Neural cell (in vitro differentiated cells): Measurements from ENCODE around the gene INTS4. TPM values are rescaled to one million over a fixed set of nuclear protein-coding genes. Genes with fewer than 3 reads are reported as not detected.

Source experiments
- H2AFZ ChIP-seq: fragments of 200-600, 300-800 bp; sonication (generic), shearing (Covaris generic); 2 replicates; pipeline ENCODE4 v1.6.0; 2014; ENCODE audit warnings: low read depth, mild to moderate bottlenecking, antibody characterized with exemption, low read length, moderate library complexity
- H3F3A ChIP-seq: fragments of 200-600 bp; shearing (Covaris generic); 2 replicates; pipeline ENCODE4 v1.6.1; 2016; ENCODE audit warnings: mild to moderate bottlenecking, moderate library complexity, mixed read lengths, antibody characterized with exemption, low read length; ENCODE audit not compliant: insufficient read depth, poor library complexity, severe bottlenecking
- H3K27ac ChIP-seq: fragments of 200-600, 300-800 bp; sonication (generic), shearing (Covaris generic); 2 replicates; pipeline ENCODE4 v1.5.1; 2014; ENCODE audit warnings: mild to moderate bottlenecking, low read length, moderate library complexity
- H3K27me3 ChIP-seq: fragments of 300-800, 200-600 bp; sonication (generic), shearing (Covaris generic); 2 replicates; pipeline ENCODE4 v1.6.0; 2014; ENCODE audit warnings: mild to moderate bottlenecking, low read depth, low read length, moderate library complexity; ENCODE audit not compliant: insufficient read depth
- H3K36me3 ChIP-seq: fragments of 300-800, 200-600 bp; sonication (generic), shearing (Covaris generic); 2 replicates; pipeline ENCODE4 v1.5.1; 2014; ENCODE audit warnings: mild to moderate bottlenecking, antibody characterized with exemption, low read length, moderate library complexity; ENCODE audit not compliant: insufficient read depth
- H3K4me2 ChIP-seq: fragments of 300-800, 200-600 bp; sonication (generic), shearing (Covaris generic); 2 replicates; pipeline ENCODE4 v1.6.0; 2014; ENCODE audit warnings: mild to moderate bottlenecking, low read length
- H3K4me3 ChIP-seq: fragments of 300-800, 200-600 bp; sonication (generic), shearing (Covaris generic); 2 replicates; pipeline ENCODE4 v1.5.1; 2014; ENCODE audit warnings: mild to moderate bottlenecking, low read length, moderate library complexity
- H3K79me2 ChIP-seq: fragments of 200-600 bp; shearing (Covaris generic); replicated peaks from 2 replicates; pipeline ENCODE4 v1.6.0; 2014; ENCODE audit warnings: mild to moderate bottlenecking, low read length, moderate library complexity; ENCODE audit not compliant: insufficient read depth
- H3K9ac ChIP-seq: fragments of 300-800, 200-600 bp; sonication (generic), shearing (Covaris generic); 2 replicates; pipeline ENCODE4 v1.6.1; 2016; ENCODE audit warnings: mild to moderate bottlenecking, low read length, mixed read lengths
- H3K9me2 ChIP-seq: fragments of 200-600 bp; shearing (Covaris generic); 2 replicates; pipeline ENCODE4 v1.6.1; 2016; ENCODE audit warnings: mild to moderate bottlenecking, low read length, mixed read lengths; ENCODE audit not compliant: insufficient read depth
- H3K9me3 ChIP-seq: fragments of 200-600, 300-800 bp; sonication (generic), shearing (Covaris generic); 2 replicates; pipeline ENCODE4 v1.6.1; 2016; ENCODE audit warnings: mild to moderate bottlenecking, mixed run types, low read length, moderate library complexity, mixed read lengths
- H4K20me1 ChIP-seq: fragments of 200-600 bp; shearing (Covaris generic); 2 replicates; pipeline ENCODE4 v1.6.1; 2016; ENCODE audit warnings: mild to moderate bottlenecking, mixed run types; ENCODE audit not compliant: insufficient read depth
- CTCF ChIP-seq: fragments of 450-650 bp; IDR thresholded peaks from 2 replicates; pipeline ENCODE4 v1.5.1; 2014; ENCODE audit warnings: antibody characterized with exemption, mild to moderate bottlenecking, moderate library complexity; ENCODE audit not compliant: poor library complexity, severe bottlenecking
- EP300 ChIP-seq: fragments of 450-650 bp; conservative IDR thresholded peaks from 2 replicates; pipeline ENCODE4 v1.6.1; 2014; ENCODE audit warnings: antibody characterized with exemption, mild to moderate bottlenecking, moderate library complexity; ENCODE audit not compliant: poor library complexity, severe bottlenecking
- EZH2 ChIP-seq: fragments of 200-600, 300-800 bp; shearing (Covaris generic), sonication (generic); IDR thresholded peaks from 2 replicates; pipeline ENCODE4 v1.6.1; 2014; ENCODE audit warnings: antibody characterized with exemption, low read length, borderline replicate concordance, mild to moderate bottlenecking; ENCODE audit not compliant: insufficient read depth, poor library complexity, severe bottlenecking
- MXI1 ChIP-seq: fragments of 450-650 bp; conservative IDR thresholded peaks from 2 replicates; pipeline ENCODE4 v1.6.1; 2014; ENCODE audit warnings: antibody characterized with exemption, mild to moderate bottlenecking; ENCODE audit not compliant: poor library complexity, severe bottlenecking
- POLR2AphosphoS5 ChIP-seq: IDR thresholded peaks from 2 replicates; pipeline ENCODE4 v1.6.1; 2012
- RAD21 ChIP-seq: fragments of 450-650 bp; conservative IDR thresholded peaks from 2 replicates; pipeline ENCODE4 v1.6.1; 2014; ENCODE audit warnings: antibody characterized with exemption, mild to moderate bottlenecking, moderate library complexity
- SMC3 ChIP-seq: fragments of 450-650 bp; conservative IDR thresholded peaks from 2 replicates; pipeline ENCODE4 v1.6.1; 2014; ENCODE audit warnings: antibody characterized with exemption, mild to moderate bottlenecking, moderate library complexity; ENCODE audit not compliant: poor library complexity
- TAF1 ChIP-seq: IDR thresholded peaks from 2 replicates; pipeline ENCODE4 v1.6.1; 2012; ENCODE audit warnings: low read depth
- polyA plus RNA-seq: library from polyadenylated mRNA; depleted of rRNA; stranded (reverse); fragments of >200 nt; gene quantifications from 2 replicates; pipeline ENCODE4 v1.2.3, GENCODE V29; 2014
- TF ChIP-seq, protein P1 (sequence below): IDR thresholded peaks from 2 replicates; pipeline ENCODE4 v1.6.1; 2012; ENCODE audit warnings: borderline replicate concordance

INTS4 gene
- polyA plus RNA-seq, 1 donor from 2014 or later, result 34.5 TPM

- H2AFZ ChIP-seq, result no peak overlapping the region
- no peaks in the 10 kb centered on the region for H3K27me3 ChIP-seq
- H3K79me2 ChIP-seq, result no peaks in the 10 kb centered on the region
- no peak overlapping the region for H3K4me3 ChIP-seq
- TF ChIP-seq, protein P1, sequence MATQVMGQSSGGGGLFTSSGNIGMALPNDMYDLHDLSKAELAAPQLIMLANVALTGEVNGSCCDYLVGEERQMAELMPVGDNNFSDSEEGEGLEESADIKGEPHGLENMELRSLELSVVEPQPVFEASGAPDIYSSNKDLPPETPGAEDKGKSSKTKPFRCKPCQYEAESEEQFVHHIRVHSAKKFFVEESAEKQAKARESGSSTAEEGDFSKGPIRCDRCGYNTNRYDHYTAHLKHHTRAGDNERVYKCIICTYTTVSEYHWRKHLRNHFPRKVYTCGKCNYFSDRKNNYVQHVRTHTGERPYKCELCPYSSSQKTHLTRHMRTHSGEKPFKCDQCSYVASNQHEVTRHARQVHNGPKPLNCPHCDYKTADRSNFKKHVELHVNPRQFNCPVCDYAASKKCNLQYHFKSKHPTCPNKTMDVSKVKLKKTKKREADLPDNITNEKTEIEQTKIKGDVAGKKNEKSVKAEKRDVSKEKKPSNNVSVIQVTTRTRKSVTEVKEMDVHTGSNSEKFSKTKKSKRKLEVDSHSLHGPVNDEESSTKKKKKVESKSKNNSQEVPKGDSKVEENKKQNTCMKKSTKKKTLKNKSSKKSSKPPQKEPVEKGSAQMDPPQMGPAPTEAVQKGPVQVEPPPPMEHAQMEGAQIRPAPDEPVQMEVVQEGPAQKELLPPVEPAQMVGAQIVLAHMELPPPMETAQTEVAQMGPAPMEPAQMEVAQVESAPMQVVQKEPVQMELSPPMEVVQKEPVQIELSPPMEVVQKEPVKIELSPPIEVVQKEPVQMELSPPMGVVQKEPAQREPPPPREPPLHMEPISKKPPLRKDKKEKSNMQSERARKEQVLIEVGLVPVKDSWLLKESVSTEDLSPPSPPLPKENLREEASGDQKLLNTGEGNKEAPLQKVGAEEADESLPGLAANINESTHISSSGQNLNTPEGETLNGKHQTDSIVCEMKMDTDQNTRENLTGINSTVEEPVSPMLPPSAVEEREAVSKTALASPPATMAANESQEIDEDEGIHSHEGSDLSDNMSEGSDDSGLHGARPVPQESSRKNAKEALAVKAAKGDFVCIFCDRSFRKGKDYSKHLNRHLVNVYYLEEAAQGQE, result no peak
- TF ChIP-seq TAF1 (no peak), SMC3 (no peak), MXI1 (no peak), EP300 (no peak), EZH2 (no peak), POLR2AphosphoS5 (no peak), CTCF (no peak), RAD21 (no peak)
- H3K36me3 ChIP-seq, result no peaks in the 10 kb centered on the region
- H3K9ac ChIP-seq, result no peak overlapping the region
- no peak overlapping the region for H3K27ac ChIP-seq
- H3K9me3 ChIP-seq, result no peaks in the 10 kb centered on the region
- no peaks in the 10 kb centered on the region for H4K20me1 ChIP-seq
- H3K9me2 ChIP-seq, result no peaks in the 10 kb centered on the region
- H3F3A ChIP-seq, result no peaks in the 10 kb centered on the region
- H3K4me2 ChIP-seq, result no peak overlapping the region
These were observed 37.6 kb upstream of the INTS4 start for GRCh38 chr11:78032090-78032489.

DNA sequence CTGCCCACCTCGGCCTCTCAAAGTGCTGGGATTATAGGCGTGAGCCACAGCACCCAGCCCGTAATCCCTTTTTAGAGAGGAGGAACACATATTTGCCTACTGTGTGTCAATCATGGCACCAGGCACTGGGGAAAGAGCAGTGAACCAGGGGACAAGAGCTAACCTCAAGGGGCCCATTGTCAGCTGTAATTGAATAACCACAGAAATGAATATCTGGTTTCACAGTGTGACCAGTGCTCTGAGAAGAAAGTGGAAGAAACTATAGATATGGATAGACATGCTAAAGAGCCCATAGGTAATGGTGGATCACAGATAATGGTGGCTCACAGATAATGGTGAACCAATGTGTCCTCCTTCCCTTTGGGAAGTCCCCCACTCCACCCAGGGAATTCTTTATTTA, 37.2 kb upstream of the INTS4 start:
- TF ChIP-seq POLR2AphosphoS5 (no peak), TAF1 (no peak), SMC3 (no peak), EZH2 (no peak), CTCF (no peak), MXI1 (no peak), RAD21 (no peak), EP300 (no peak)
- TF ChIP-seq, protein P1, result no peak
- Histone ChIP-seq H3K9ac (no peak overlapping the region), H3K4me2 (no peak overlapping the region), H3K27ac (no peak overlapping the region), H3K36me3 (no peaks in the 10 kb centered on the region), H4K20me1 (no peaks in the 10 kb centered on the region), H3K27me3 (no peaks in the 10 kb centered on the region), H3K9me3 (no peaks in the 10 kb centered on the region), H3K4me3 (no peak overlapping the region), H3F3A (no peaks in the 10 kb centered on the region), H3K9me2 (no peaks in the 10 kb centered on the region), H3K79me2 (no peaks in the 10 kb centered on the region), H2AFZ (no peak overlapping the region)
